H1 (cell line): Measurements from ENCODE around the gene SGO1.

Experiments used
- EGR1 ChIP-seq: IDR thresholded peaks from 2 replicates; pipeline ENCODE4 v1.6.1; 2011; ENCODE audit warnings: low read depth, low read length, borderline replicate concordance
- TF ChIP-seq, protein P1 (sequence below), 3 experiments: IDR thresholded peaks; 1 replicate in 2 of 3; 2 replicates in 1 of 3; pipeline versions ENCODE4 v1.5.1 to v1.6.1; 2011; ENCODE audit warnings: low read length in 3 of 3, mild to moderate bottlenecking in 3 of 3, inconsistent platforms in 2 of 3, low read depth in 1 of 3, moderate library complexity in 1 of 3; ENCODE audit not compliant: insufficient read depth in 1 of 3; ENCODE audit errors: control extremely low read depth in 1 of 3

DNA sequence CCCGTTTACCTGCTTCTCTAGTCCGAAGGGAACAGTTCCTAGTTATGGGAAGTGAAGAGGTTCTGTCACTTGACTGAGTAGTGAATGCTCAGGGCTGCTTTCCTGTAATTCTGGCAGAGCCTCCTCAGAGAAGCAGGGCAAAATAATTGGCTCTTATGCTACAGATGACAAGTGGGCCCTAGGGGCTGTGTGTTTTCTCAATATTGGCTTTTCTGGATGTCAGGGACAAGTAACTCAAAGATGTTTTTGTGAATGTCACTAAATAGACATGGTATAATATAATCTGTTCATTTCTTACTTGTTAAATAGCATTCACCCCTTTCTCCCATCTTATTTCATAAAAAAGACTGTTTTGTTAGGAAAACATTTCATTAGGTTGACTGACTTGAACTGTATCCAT is 40.1 kb downstream of the SGO1 start:
- TF ChIP-seq EGR1 = no peak
- TF ChIP-seq, protein P1, sequence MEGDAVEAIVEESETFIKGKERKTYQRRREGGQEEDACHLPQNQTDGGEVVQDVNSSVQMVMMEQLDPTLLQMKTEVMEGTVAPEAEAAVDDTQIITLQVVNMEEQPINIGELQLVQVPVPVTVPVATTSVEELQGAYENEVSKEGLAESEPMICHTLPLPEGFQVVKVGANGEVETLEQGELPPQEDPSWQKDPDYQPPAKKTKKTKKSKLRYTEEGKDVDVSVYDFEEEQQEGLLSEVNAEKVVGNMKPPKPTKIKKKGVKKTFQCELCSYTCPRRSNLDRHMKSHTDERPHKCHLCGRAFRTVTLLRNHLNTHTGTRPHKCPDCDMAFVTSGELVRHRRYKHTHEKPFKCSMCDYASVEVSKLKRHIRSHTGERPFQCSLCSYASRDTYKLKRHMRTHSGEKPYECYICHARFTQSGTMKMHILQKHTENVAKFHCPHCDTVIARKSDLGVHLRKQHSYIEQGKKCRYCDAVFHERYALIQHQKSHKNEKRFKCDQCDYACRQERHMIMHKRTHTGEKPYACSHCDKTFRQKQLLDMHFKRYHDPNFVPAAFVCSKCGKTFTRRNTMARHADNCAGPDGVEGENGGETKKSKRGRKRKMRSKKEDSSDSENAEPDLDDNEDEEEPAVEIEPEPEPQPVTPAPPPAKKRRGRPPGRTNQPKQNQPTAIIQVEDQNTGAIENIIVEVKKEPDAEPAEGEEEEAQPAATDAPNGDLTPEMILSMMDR (IDR thresholded peaks at IDR 0.05; ENCODE audit: control extremely low read depth in 1 of 3, insufficient read depth in 1 of 3, low read depth in 1 of 3, low read length in 3 of 3) = no peak
